ENCODE results near the gene PCNP. TPM values are rescaled to one million over a fixed set of nuclear protein-coding genes. Genes with fewer than 3 reads are reported as not detected.

PCNP gene
- total RNA-seq, 4 donors from 2014 or later: 88.7 to 160 (median 104) TPM

DNA sequence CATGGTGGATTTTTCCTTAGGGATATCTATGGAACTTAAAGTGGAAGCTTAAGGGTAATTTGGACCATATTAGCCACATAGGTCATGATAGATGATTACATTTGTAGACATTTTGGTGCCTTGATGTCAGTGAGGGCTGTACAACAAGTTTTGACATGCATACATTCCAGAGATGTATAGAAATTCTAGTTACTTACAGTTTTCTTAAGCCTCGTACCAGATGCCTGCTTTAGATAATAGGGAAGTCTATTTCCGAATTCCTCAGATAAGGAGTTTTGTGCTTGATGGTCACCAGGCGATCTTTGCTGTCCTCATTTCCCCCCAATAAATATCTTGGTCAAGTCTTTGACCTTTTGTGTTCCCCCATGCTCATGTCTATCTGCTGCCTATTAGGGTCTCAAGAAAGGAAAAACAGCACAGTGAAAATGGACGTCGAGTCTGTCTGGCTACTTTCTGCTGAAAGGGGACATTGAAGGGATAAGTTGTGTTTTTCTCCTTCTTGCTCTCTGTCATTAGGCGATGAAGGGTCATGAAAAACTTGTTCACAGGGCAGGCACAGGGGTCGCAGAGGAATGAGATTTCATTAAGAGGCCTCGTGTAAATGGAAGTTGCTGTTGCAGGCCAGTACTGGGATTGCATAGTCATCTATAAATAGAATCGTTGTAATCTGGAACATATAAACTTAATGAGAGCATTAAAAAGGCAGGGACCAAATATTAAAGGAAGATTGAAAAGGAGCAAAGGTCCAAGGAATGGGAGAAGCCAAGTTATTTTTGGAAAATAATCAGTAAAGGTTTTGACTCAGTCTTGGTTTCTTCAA is 41.0 kb upstream of the PCNP start:
- TF ChIP-seq, protein P1, sequence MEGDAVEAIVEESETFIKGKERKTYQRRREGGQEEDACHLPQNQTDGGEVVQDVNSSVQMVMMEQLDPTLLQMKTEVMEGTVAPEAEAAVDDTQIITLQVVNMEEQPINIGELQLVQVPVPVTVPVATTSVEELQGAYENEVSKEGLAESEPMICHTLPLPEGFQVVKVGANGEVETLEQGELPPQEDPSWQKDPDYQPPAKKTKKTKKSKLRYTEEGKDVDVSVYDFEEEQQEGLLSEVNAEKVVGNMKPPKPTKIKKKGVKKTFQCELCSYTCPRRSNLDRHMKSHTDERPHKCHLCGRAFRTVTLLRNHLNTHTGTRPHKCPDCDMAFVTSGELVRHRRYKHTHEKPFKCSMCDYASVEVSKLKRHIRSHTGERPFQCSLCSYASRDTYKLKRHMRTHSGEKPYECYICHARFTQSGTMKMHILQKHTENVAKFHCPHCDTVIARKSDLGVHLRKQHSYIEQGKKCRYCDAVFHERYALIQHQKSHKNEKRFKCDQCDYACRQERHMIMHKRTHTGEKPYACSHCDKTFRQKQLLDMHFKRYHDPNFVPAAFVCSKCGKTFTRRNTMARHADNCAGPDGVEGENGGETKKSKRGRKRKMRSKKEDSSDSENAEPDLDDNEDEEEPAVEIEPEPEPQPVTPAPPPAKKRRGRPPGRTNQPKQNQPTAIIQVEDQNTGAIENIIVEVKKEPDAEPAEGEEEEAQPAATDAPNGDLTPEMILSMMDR (IDR thresholded peaks at IDR 0.05; ENCODE audit: low read depth): no peak

DNA sequence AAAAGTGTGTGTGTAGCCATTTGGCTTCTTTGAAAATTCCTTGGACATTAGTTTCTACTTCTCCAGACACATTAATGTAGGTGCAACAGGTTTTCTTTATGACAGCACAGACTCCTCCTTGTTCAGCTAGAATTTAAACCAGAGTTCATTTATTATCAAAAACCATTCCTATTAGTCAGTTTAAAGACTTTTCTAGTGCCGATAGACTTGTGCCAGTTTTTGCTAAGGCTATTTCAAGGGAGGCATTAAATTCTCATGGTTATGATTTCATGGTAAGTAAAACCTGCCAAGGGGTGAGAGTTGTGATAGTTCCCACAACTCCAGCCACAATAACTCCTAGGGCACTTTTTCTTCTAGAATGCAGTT is 40.4 kb upstream of the PCNP start:
- TF ChIP-seq, protein P1 (IDR thresholded peaks at IDR 0.05; ENCODE audit: low read depth): no peak

DNA sequence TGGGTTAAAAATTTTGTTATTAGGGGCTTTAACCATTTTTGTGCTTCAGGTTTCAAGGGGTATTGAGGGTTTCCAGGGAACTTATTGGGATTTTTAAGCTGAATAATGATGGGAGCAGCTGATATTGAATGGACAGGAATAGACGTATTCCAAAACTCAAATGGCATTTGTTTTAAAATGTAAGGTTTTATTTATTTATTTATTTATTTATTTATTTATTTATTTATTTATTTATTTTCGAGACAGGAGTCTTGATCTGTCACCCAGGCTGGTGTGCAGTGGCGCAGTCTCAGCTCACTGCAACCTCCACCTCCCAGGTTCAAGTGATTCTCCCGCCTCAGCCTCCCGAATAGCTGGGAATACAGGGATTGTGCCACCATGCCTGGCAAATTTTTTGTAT is 38.8 kb upstream of the PCNP start:
- TF ChIP-seq, protein P1 (IDR thresholded peaks at IDR 0.05; ENCODE audit: low read depth): no peak

DNA sequence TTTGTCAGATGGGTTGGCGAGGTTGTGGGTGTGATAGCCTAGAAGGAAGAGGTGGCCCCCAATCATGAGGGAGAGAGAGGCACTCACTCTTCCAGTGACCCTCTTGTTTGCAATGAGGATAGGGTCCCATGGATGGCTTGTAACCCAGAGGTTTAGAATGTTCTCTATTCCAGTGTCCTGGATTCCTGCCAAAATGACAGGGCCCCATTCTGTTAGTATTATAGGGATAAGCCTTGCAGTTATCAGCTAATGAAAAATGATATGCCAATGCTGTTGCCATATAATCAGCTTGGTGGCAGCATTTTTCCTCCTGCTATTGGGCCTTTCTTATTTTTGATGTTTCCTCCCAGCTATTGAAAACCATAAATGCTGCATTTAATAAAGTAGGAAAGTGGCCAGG is 37.7 kb upstream of the PCNP start:
- TF ChIP-seq, protein P1 (IDR thresholded peaks at IDR 0.05; ENCODE audit: low read depth): no peak

DNA sequence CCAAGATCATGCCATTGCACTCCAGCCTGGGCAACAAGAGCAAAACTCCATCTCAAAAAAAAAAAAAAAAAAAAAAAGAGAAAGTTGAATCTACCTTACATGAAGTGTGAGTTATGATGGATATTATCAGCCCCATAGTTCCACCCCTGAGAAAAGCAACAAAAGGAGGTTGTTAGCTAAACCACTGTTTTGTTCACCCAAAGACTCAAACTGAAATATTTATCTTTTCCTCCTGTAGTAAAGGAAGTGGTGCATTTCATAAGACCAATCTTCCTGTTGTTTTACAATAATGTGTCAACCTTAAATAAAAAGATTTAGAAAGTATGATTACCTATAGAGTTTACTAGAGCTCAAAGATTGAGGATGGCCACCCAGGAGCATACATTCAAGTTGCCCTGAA is 31.0 kb upstream of the PCNP start:
- TF ChIP-seq, protein P1 (IDR thresholded peaks at IDR 0.05; ENCODE audit: low read depth): no peak

DNA sequence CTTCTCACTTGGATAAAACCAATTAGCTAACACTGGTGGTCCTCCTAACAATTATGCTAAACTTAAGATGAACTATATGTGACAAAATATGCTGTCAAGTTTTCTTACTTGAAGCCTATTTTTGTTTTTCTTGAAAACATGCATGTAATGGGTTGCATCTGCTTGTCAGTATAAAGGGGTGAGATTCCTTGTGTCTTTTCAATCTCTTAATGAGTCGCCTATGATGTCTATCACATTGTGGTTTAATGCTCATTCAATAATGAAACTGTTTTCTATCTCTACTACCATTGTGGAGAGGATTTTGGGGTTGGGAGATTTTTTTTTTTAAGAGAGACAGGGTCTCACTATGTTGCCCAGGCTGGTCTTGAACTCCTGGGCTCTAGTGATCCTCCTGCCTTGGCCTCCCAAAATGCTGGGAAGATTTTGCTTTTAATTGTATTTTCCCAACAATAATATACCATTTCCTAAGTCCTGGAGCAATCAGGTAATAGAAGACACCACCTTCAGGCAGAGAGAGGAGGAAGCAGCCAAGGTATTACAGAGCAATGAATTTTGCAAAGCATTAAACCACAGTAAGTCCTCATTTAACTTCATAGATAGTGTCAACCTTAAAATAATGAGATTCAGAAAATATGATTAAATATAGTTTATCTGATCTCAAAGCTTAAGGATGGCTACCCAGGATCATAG is 29.7 kb upstream of the PCNP start:
- TF ChIP-seq, protein P1 (IDR thresholded peaks at IDR 0.05; ENCODE audit: low read depth): no peak

DNA sequence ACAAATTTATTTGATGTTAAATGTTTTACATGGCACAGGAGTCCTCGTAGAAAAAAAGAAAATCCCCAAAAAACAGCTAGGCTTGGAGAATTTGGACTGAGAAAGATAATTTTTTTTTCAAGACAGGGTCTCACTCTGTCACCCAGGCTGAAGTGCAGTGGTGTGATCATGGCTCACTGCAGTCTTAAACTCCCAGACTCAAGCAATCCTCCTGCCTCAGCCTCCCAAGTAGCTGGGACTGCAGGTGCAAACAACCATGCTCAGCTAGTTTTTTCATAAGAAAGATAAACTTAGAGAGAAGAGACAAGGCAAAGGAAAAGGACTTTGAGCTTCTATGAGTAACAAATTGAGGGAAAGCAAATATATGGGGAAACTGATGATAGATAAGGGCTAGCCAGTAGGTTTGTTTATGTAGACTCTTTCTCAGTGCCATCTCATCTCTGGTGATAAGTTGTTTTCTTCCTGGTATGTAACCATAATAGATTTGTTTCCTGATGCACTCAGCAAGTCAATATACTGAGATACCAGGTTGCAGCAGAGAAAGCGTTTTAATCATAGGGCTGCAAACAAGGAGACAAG is 25.4 kb upstream of the PCNP start:
- TF ChIP-seq, protein P1 (IDR thresholded peaks at IDR 0.05; ENCODE audit: low read depth): no peak
